DND-41 (cell line): ENCODE results near the gene EID3.

ENCODE experiments used
- EZH2 ChIP-seq: IDR thresholded peaks from 3 replicates; pipeline ENCODE4 v1.6.1; 2012; ENCODE audit warnings: borderline replicate concordance, low read depth, mild to moderate bottlenecking, moderate library complexity, low read length, inconsistent platforms; ENCODE audit not compliant: severe bottlenecking
- TF ChIP-seq, protein P1 (sequence below): IDR thresholded peaks from 2 replicates; pipeline ENCODE4 v1.5.1; 2012; ENCODE audit warnings: borderline replicate concordance, low read length, moderate library complexity, mild to moderate bottlenecking; ENCODE audit not compliant: poor library complexity, severe bottlenecking; ENCODE audit errors: extremely low read depth

- TF ChIP-seq, protein P1, sequence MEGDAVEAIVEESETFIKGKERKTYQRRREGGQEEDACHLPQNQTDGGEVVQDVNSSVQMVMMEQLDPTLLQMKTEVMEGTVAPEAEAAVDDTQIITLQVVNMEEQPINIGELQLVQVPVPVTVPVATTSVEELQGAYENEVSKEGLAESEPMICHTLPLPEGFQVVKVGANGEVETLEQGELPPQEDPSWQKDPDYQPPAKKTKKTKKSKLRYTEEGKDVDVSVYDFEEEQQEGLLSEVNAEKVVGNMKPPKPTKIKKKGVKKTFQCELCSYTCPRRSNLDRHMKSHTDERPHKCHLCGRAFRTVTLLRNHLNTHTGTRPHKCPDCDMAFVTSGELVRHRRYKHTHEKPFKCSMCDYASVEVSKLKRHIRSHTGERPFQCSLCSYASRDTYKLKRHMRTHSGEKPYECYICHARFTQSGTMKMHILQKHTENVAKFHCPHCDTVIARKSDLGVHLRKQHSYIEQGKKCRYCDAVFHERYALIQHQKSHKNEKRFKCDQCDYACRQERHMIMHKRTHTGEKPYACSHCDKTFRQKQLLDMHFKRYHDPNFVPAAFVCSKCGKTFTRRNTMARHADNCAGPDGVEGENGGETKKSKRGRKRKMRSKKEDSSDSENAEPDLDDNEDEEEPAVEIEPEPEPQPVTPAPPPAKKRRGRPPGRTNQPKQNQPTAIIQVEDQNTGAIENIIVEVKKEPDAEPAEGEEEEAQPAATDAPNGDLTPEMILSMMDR, result no peak
- no peak for TF ChIP-seq EZH2
Observed at GRCh38 chr12:104275689-104276088, 27.9 kb upstream of the EID3 start.
